IMR-90 (cell line): ENCODE results near the gene RPS6KB1. TPM values are rescaled to one million over a fixed set of nuclear protein-coding genes. Genes with fewer than 3 reads are reported as not detected.
A peak's percentile ranks its signal among the peaks of the same experiment; 100 is the strongest.

Experiments
- ATAC-seq: fragments of 200-7000 bp; cut with Tn5 transposase; 2 replicates; pipeline ENCODE4 v1.9.1; 2020; ENCODE audit warnings: low read depth, mild to moderate bottlenecking, moderate library complexity
- BruUV-seq: library from RNA; stranded (reverse); fragments of 400-500 nt; replicated peaks from 2 replicates; lab custom pipeline; 2021; lab: Mats Ljungman, UMichigan
- CTCF ChIA-PET: fragments of 300-600 bp; formaldehyde crosslinking; extraction: SDS; loops from one replicate; lab custom pipeline; 2021; ENCODE audit warnings: antibody characterized with exemption; lab: Yijun Ruan, JAX
- POLR2A ChIA-PET: fragments of 300-600 bp; sonication (Branson Sonifier 250); formaldehyde crosslinking; loops from one replicate; lab custom pipeline; 2022; ENCODE audit warnings: antibody characterized with exemption; ENCODE audit not compliant: unreplicated experiment; lab: Charles Lee
- DNase-seq: peaks from one replicate; pipeline ENCODE4 v3.0.0; 2013
- H2AFZ ChIP-seq: replicated peaks from 2 replicates; pipeline ENCODE3; 2013; ENCODE audit warnings: low read length, mild to moderate bottlenecking; ENCODE audit not compliant: poor library complexity
- H2AK5ac ChIP-seq: 2 replicates; pipeline ENCODE4 v1.6.1; 2013; ENCODE audit warnings: low read depth, low read length, inconsistent platforms
- H2AK9ac ChIP-seq: replicated peaks from 2 replicates; pipeline ENCODE3; 2013; ENCODE audit warnings: mild to moderate bottlenecking, low read depth, low read length, moderate library complexity; ENCODE audit not compliant: poor library complexity
- H2BK120ac ChIP-seq: 2 replicates; pipeline ENCODE4 v1.6.1; 2013; ENCODE audit warnings: low read depth, low read length, inconsistent platforms
- H2BK15ac ChIP-seq: 3 replicates; pipeline ENCODE4 v1.6.1; 2013; ENCODE audit warnings: low read depth, low read length, inconsistent platforms
- H2BK20ac ChIP-seq: 2 replicates; pipeline ENCODE4 v1.6.1; 2013; ENCODE audit warnings: low read depth, mild to moderate bottlenecking, inconsistent platforms, low read length, moderate library complexity
- H2BK5ac ChIP-seq: 2 replicates; pipeline ENCODE4 v1.6.1; 2013; ENCODE audit warnings: mild to moderate bottlenecking, low read depth, low read length, inconsistent platforms; ENCODE audit not compliant: poor library complexity, severe bottlenecking
- H3K14ac ChIP-seq: replicated peaks from 2 replicates; pipeline ENCODE4 v1.6.1; 2013; ENCODE audit warnings: low read depth, low read length, inconsistent platforms
- H3K18ac ChIP-seq: 2 replicates; pipeline ENCODE4 v1.6.1; 2013; ENCODE audit warnings: low read depth, low read length, control low read depth
- H3K23ac ChIP-seq: 2 replicates; pipeline ENCODE4 v1.6.1; 2013; ENCODE audit warnings: low read depth, low read length, inconsistent platforms
- H3K27ac ChIP-seq: 2 replicates; pipeline ENCODE4 v1.5.1; 2013; ENCODE audit warnings: mild to moderate bottlenecking, control low read depth, low read length; ENCODE audit not compliant: insufficient read depth
- H3K27me3 ChIP-seq: 2 replicates; pipeline ENCODE4 v1.6.1; 2013; ENCODE audit warnings: low read length; ENCODE audit not compliant: control insufficient read depth, insufficient read depth
- H3K36me3 ChIP-seq: 2 replicates; pipeline ENCODE4 v1.6.1; 2013; ENCODE audit warnings: low read length, mixed read lengths; ENCODE audit not compliant: control insufficient read depth, insufficient read depth
- H3K4ac ChIP-seq: 2 replicates; pipeline ENCODE4 v1.6.1; 2013; ENCODE audit warnings: low read depth, low read length, inconsistent platforms
- H3K4me1 ChIP-seq: 2 replicates; pipeline ENCODE4 v1.6.1; 2013; ENCODE audit warnings: low read length, mixed read lengths; ENCODE audit not compliant: control insufficient read depth, insufficient read depth
- H3K4me2 ChIP-seq: 2 replicates; pipeline ENCODE4 v1.6.1; 2013; ENCODE audit warnings: low read depth, mild to moderate bottlenecking, control low read depth, low read length, moderate library complexity
- H3K4me3 ChIP-seq: 2 replicates; pipeline ENCODE4 v1.5.1; 2013; ENCODE audit warnings: low read depth, mild to moderate bottlenecking, control low read depth, low read length, moderate library complexity; ENCODE audit not compliant: insufficient read depth
- H3K56ac ChIP-seq: 2 replicates; pipeline ENCODE4 v1.6.1; 2013; ENCODE audit warnings: low read length, inconsistent platforms; ENCODE audit not compliant: insufficient read depth; ENCODE audit errors: extremely low read depth
- H3K79me1 ChIP-seq, 2 experiments: 2 replicates each; pipeline ENCODE4 v1.6.1; 2013; ENCODE audit warnings: low read length in 2 of 2, inconsistent platforms in 1 of 2, low read depth in 1 of 2
- H3K9ac ChIP-seq: 2 replicates; pipeline ENCODE4 v1.6.1; 2013; ENCODE audit warnings: low read depth, low read length, control low read depth
- H3K9me1 ChIP-seq: 2 replicates; pipeline ENCODE4 v1.6.1; 2013; ENCODE audit warnings: low read length, inconsistent platforms; ENCODE audit not compliant: insufficient read depth
- H3K9me3 ChIP-seq: 2 replicates; pipeline ENCODE4 v1.6.1; 2013; ENCODE audit warnings: low read length; ENCODE audit not compliant: control insufficient read depth, insufficient read depth
- H4K20me1 ChIP-seq: 2 replicates; pipeline ENCODE4 v1.6.1; 2013; ENCODE audit warnings: low read length, inconsistent platforms; ENCODE audit not compliant: insufficient read depth
- H4K5ac ChIP-seq: 2 replicates; pipeline ENCODE4 v1.6.1; 2013; ENCODE audit warnings: mild to moderate bottlenecking, low read depth, low read length, control low read depth
- H4K8ac ChIP-seq, 2 experiments: 2 replicates each; pipeline ENCODE4 v1.6.1; 2013; ENCODE audit warnings: low read depth in 2 of 2, low read length in 2 of 2, control low read depth in 1 of 2, inconsistent platforms in 1 of 2
- H4K91ac ChIP-seq: 2 replicates; pipeline ENCODE4 v1.6.1; 2013; ENCODE audit warnings: low read depth, low read length, inconsistent platforms; ENCODE audit not compliant: insufficient read depth
- BHLHE40 ChIP-seq: fragments of 150-350 bp; IDR thresholded peaks from 2 replicates; pipeline ENCODE4 v1.6.1; 2016; ENCODE audit warnings: mild to moderate bottlenecking, low read depth, low read length
- CEBPB ChIP-seq: IDR thresholded peaks from 2 replicates; pipeline ENCODE4 v1.6.1; 2012; ENCODE audit warnings: low read depth, low read length, improper control_type of control experiment
- CHD1 ChIP-seq: IDR thresholded peaks from 2 replicates; pipeline ENCODE4 v1.6.1; 2012; ENCODE audit warnings: low read depth, low read length, improper control_type of control experiment
- FOS ChIP-seq: fragments of 150-350 bp; IDR thresholded peaks from 2 replicates; pipeline ENCODE4 v1.6.1; 2016; ENCODE audit warnings: low read depth, low read length
- MAFK ChIP-seq: IDR thresholded peaks from 2 replicates; pipeline ENCODE4 v1.6.1; 2012; ENCODE audit warnings: low read depth, low read length, improper control_type of control experiment
- MXI1 ChIP-seq: IDR thresholded peaks from 2 replicates; pipeline ENCODE4 v1.6.1; 2012; ENCODE audit warnings: low read depth, mild to moderate bottlenecking, low read length, moderate library complexity, borderline replicate concordance
- NFE2L2 ChIP-seq: fragments of 150-350 bp; IDR thresholded peaks from 2 replicates; pipeline ENCODE4 v1.6.1; 2016; ENCODE audit warnings: low read depth, mild to moderate bottlenecking, low read length
- RAD21 ChIP-seq: IDR thresholded peaks from 2 replicates; pipeline ENCODE4 v1.6.1; 2012; ENCODE audit warnings: low read length, improper control_type of control experiment
- RCOR1 ChIP-seq: IDR thresholded peaks from 2 replicates; pipeline ENCODE4 v1.6.1; 2012; ENCODE audit warnings: mild to moderate bottlenecking, low read length, improper control_type of control experiment; ENCODE audit not compliant: insufficient replicate concordance
- RFX5 ChIP-seq: IDR thresholded peaks from 2 replicates; pipeline ENCODE4 v1.8.0; 2012; ENCODE audit warnings: low read depth, mild to moderate bottlenecking, low read length, moderate library complexity
- WGBS, 2 experiments: methylation state at CpG; one replicate each; pipeline versions ENCODE4 v1.1.5 to v1.1.7; 2013; ENCODE audit warnings: missing lambda C conversion rate in 2 of 2; ENCODE audit not compliant: insufficient read length in 1 of 2; ENCODE audit errors: extremely low coverage in 2 of 2; 5-methylcytosine and 5-hydroxymethylcytosine counted together
- dilution Hi-C: fragments of 300-500 bp; cut with HindIII; formaldehyde crosslinking; loops from one replicate; pipeline ENCODE4 v1.14.3; 2018; ENCODE audit warnings: low sequenced_read_pairs; ENCODE audit not compliant: unreplicated experiment
- in situ Hi-C: fragments of 300-500 bp; cut with MboI; formaldehyde crosslinking; loops from 3 replicates; pipeline ENCODE4 v1.14.3; 2019; ENCODE audit warnings: low sequenced_read_pairs, inconsistent platforms, mixed read lengths
- intact Hi-C: fragments of 100-400 bp; cut with micrococcal nuclease; formaldehyde crosslinking; loops from 2 replicates; pipeline ENCODE4 v1.10.0; 2022
- polyA plus RNA-seq, 3 experiments: library from polyadenylated mRNA; depleted of rRNA; stranded (reverse); fragments of >200 nt; gene quantifications; 2 replicates each; pipeline ENCODE4 v1.2.3, GENCODE V29; 2012; ENCODE audit warnings: low replicate concordance in 1 of 3
- total RNA-seq: library from RNA; depleted of rRNA; stranded (reverse); fragments of >200 nt; gene quantifications from 2 replicates; pipeline ENCODE4 v1.2.3, GENCODE V29; 2012
- TF ChIP-seq, protein P1 (sequence below): fragments of 150-350 bp; IDR thresholded peaks from 2 replicates; pipeline ENCODE4 v1.6.1; 2017; ENCODE audit warnings: mild to moderate bottlenecking, antibody characterized with exemption, low read length, low read depth
- TF ChIP-seq, protein P2 (sequence below): fragments of 150-350 bp; IDR thresholded peaks from 2 replicates; pipeline ENCODE4 v1.6.1; 2016; ENCODE audit warnings: low read depth, mild to moderate bottlenecking, low read length, moderate library complexity, borderline replicate concordance
- TF ChIP-seq, protein P3 (sequence below): conservative IDR thresholded peaks from 2 replicates; pipeline ENCODE4 v1.5.1; 2012; ENCODE audit warnings: mild to moderate bottlenecking, low read depth, low read length, improper control_type of control experiment

RPS6KB1 gene
- total and polyA plus RNA-seq, 2 of the 4 experiments (the other 2 are of a cell fraction): 11.7 to 20.3 TPM

DNA sequence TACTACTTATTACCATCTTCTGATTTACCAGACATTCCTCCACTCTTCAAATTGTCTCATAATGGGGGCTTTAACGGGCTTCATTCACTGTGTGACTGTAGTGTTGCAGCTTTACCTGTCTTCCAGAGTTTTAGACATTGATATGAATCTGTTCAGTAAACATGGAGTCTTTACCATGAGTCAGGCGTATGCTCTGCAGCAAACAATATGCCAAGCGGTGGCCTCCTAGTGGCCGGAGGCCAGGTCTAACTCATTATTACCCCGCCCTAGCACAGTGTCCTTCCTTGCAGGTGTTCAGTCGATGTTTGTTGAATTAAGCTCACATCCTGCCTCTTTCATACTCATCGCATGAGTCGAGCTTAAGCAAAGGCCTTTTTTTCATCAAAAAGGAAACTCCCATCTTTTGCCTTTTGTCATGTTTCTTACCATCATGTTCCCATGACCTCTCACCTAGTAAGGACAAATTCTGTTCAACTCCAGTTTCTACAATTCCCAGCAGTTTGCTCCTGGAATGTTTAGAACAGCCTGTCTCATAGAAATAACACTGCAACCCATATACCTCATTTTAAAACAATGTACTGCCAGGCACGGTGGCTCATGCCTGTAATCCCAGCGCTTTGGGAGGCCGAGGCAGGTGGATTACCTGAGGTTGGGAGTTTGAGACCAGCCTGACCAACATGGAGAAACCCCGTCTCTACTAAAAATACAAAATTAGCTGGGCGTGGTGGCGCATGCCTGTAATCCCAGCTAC is 39.6 kb upstream of the RPS6KB1 start:
- intact Hi-C loops (no loop called here), in situ Hi-C loops (no loop called here), dilution Hi-C loops (no loop called here)
- Histone ChIP-seq H2BK5ac (peak overlapping the region; percentile 77), H3K9me1 (peaks cover 16% of the 10 kb centered on the region), H3K18ac (peak overlapping the region; percentile 81), H3K4me1 (peaks cover 15% of the 10 kb centered on the region), H4K91ac (peak overlapping the region; percentile 53), H3K36me3 (no peaks in the 10 kb centered on the region), H3K4ac (peak overlapping the region; percentile 78), H3K9me3 (no peaks in the 10 kb centered on the region), H2AK5ac (peak overlapping the region; percentile 92), H4K8ac (peak overlapping the region; percentile 21 to 93), H3K9ac (no peak overlapping the region), H3K14ac (peak overlapping the region; percentile 86), H2AK9ac (peak overlapping the region; percentile 65), H3K27me3 (no peaks in the 10 kb centered on the region), H2BK120ac (peak overlapping the region; percentile 92), H4K5ac (peak overlapping the region; percentile 27), H2AFZ (peak overlapping the region; percentile 74), H3K56ac (peak overlapping the region; percentile 37), H4K20me1 (no peaks in the 10 kb centered on the region), H3K27ac (peak overlapping the region; percentile 73), H3K23ac (peak overlapping the region; percentile 55; the same call in 1 of the 2 replicates), H3K79me1 (peaks cover 4 to 39% of the 10 kb centered on the region in 2 experiments; a peak in 3 of 4 replicates), H3K4me2 (no peak overlapping the region), H2BK15ac (peak overlapping the region; percentile 81), H3K4me3 (no peak overlapping the region), H2BK20ac (peak overlapping the region; percentile 77)
- ChIA-PET POLR2A (interaction anchor here (1.0 to 1.1 kb wide), 3 partner anchors 9 to 16 kb away, joined by 3 to 16 read pairs (median 3); no protein-coding TSS in a partner anchor), CTCF (interaction anchor here (0.6 to 1.6 kb wide), 2 partner anchors 84 to 100 kb away, joined by 4 to 6 read pairs; no protein-coding TSS in a partner anchor)
- TF ChIP-seq MAFK: no peak
- no peak for TF ChIP-seq CHD1
- TF ChIP-seq, protein P1, sequence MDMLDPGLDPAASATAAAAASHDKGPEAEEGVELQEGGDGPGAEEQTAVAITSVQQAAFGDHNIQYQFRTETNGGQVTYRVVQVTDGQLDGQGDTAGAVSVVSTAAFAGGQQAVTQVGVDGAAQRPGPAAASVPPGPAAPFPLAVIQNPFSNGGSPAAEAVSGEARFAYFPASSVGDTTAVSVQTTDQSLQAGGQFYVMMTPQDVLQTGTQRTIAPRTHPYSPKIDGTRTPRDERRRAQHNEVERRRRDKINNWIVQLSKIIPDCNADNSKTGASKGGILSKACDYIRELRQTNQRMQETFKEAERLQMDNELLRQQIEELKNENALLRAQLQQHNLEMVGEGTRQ: no peak
- TF ChIP-seq RFX5: no peak
- TF ChIP-seq RCOR1: no peak
- TF ChIP-seq BHLHE40: no peak
- 0 out of 2 replicates have a peak, but pooled peaks have one; percentile 33 for TF ChIP-seq CEBPB
- TF ChIP-seq NFE2L2: peak; percentile 44; the same call in 1 of the 2 replicates
- TF ChIP-seq, protein P2, sequence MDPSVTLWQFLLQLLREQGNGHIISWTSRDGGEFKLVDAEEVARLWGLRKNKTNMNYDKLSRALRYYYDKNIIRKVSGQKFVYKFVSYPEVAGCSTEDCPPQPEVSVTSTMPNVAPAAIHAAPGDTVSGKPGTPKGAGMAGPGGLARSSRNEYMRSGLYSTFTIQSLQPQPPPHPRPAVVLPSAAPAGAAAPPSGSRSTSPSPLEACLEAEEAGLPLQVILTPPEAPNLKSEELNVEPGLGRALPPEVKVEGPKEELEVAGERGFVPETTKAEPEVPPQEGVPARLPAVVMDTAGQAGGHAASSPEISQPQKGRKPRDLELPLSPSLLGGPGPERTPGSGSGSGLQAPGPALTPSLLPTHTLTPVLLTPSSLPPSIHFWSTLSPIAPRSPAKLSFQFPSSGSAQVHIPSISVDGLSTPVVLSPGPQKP: no peak
- TF ChIP-seq MXI1: no peak
- TF ChIP-seq, protein P3, sequence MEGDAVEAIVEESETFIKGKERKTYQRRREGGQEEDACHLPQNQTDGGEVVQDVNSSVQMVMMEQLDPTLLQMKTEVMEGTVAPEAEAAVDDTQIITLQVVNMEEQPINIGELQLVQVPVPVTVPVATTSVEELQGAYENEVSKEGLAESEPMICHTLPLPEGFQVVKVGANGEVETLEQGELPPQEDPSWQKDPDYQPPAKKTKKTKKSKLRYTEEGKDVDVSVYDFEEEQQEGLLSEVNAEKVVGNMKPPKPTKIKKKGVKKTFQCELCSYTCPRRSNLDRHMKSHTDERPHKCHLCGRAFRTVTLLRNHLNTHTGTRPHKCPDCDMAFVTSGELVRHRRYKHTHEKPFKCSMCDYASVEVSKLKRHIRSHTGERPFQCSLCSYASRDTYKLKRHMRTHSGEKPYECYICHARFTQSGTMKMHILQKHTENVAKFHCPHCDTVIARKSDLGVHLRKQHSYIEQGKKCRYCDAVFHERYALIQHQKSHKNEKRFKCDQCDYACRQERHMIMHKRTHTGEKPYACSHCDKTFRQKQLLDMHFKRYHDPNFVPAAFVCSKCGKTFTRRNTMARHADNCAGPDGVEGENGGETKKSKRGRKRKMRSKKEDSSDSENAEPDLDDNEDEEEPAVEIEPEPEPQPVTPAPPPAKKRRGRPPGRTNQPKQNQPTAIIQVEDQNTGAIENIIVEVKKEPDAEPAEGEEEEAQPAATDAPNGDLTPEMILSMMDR: peak; percentile 73
- peak; percentile 56 for TF ChIP-seq RAD21
- TF ChIP-seq FOS: peak; percentile 61; the same call in 1 of the 2 replicates
- no TSS peak for BruUV-seq
- DNase-seq (peak; percentile 100), ATAC-seq (peak; percentile 30)
- 45% methylated on average over 6 of the region's 14 CpGs; no CpG with 5 or more reads in 1 of the 2 experiments for WGBS, 2 experiments
